ENCODE results near the gene KLRG1. TPM values are rescaled to one million over a fixed set of nuclear protein-coding genes. Genes with fewer than 3 reads are reported as not detected.

The KLRG1 gene
- 1 to 10 TPM; 3.0 to 4.8 TPM for total RNA-seq

DNA sequence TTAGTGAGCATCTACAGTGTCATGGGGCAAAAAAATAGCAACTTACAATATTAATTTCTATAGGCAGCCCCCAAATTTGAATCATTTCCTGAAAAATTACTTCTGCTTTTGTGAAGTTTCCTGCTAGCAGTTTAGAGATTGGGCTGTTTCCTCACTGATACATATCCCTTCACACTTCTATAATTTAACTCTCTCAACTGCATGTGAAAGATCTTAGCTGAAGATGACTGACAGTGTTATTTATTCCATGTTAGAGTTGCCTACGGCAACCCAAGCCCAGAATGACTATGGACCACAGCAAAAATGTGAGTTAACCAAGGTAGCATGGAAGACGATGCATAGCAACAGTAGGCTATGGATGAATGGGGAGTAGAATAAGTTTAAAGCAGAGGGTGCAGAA is at the start of gene KLRG1:
KLRG1 (plus strand) TSS at position 134 of the 400 bp plus-strand sequence; CDS start at position 224, 90 bp downstream.
- H3K9me3 Mint-ChIP-seq = no peaks in the 10 kb centered on the region
- H3K36me3 Mint-ChIP-seq (ENCODE audit: low read depth) = no peaks in the 10 kb centered on the region
- peak within 1 kb of the TSS; percentile 37 for H3K4me3 Mint-ChIP-seq
- peak; percentile 45 for ATAC-seq (replicated peaks)
- H3K27ac Mint-ChIP-seq = no peak within 1 kb of the TSS
- peaks cover 27% of the 10 kb centered on the region for H3K4me1 Mint-ChIP-seq
- H3K27me3 Mint-ChIP-seq = no peaks in the 10 kb centered on the region

DNA sequence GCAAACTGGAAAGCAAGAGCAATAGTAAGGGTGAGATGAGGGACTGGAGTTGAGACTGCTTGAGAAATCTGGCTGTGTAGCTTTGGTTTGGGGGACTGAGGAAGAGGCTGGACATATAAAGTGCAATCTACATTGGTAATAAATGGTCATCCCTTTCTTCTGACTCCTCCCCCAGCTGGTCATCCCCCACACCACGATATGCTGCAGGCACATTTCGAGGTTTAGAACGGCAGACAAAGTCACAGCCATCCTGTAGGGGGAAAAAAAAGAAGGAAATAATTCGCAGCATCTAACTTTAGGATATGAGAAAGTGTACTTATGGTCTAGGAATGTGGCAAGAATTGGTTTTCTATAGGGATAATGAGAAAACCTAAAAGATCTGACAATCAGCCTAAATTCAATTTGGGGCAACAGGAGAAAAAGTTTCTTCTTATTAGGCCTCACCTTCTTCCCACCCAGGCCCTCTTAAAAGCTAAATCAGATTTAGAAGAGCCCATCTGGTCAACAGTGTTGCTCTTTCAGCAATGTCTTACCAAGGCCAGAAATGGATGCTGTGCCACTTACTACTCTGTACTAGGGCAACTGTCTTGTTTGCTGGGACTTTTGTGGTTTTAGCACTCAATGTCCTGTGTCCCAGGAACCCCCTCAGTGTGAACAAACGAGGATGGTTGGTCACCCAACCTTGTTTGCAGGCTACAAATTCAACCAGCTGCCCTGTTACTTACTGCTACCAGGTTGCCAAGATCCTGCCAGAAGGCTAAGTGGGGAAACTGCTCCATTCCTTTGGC is 47.5 kb upstream of the KLRG1 start:
- Mint-ChIP-seq H3K27ac (peak overlapping the region; percentile 31), H3K27me3 (no peaks in the 10 kb centered on the region), H3K36me3 (ENCODE audit: low read depth) (peaks cover 86% of the 10 kb centered on the region), H3K4me3 (no peak overlapping the region), H3K9me3 (no peaks in the 10 kb centered on the region), H3K4me1 (peaks cover 10% of the 10 kb centered on the region)
- no peak for ATAC-seq (replicated peaks)

DNA sequence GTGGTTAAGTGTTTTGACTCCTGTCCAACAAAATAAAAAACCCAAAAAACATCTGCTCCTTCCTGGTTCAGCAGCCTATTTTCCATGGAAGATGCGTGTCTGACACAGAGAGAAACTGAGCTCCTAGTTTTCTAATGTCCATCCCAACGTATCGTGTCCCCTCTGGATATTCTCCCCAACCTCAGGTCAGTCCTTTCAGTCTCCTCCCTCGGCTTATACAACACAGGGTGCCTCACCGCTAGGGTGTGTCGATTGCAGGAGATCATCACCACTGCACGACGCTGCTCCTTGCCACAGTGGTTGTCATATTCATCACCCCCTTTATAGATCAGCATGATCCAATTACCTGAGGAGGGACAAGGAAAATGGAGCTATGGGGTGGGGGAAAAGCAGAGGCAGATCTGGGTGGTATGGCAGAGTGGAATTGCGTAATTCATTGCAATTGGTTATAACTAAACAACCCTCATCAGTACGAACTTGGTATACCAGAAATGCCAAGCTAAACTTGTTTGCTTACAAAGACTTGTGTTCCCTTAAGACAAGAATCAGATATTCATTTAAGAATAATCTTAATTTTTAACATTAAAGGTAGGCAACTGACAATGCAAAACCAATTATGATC is 45.7 kb upstream of the KLRG1 start:
- H3K27ac Mint-ChIP-seq = peak overlapping the region; percentile 33
- H3K4me1 Mint-ChIP-seq = peaks cover 24% of the 10 kb centered on the region
- no peak for ATAC-seq (replicated peaks)
- no peaks in the 10 kb centered on the region for H3K27me3 Mint-ChIP-seq
- no peak overlapping the region for H3K4me3 Mint-ChIP-seq
- H3K36me3 Mint-ChIP-seq (ENCODE audit: low read depth) = peaks cover 80% of the 10 kb centered on the region
- H3K9me3 Mint-ChIP-seq = no peaks in the 10 kb centered on the region

DNA sequence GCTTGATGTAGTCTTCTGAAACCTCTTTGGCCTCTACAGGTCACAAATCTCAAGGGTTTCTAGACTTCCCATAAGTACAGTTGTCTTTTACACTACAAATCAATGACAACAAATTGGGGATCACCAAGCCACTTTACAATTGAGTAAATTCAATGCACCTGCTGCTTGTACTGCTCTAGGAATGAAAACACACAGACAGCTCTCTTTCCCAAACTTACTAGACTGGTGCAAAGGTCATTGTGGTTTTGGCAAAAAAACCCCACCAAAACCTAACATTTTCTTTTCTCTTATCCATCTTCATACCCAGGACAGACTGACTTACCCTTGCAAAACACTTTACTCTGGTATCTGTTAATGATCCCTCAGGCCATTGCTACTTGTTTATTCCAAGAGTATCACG is 42.6 kb upstream of the KLRG1 start:
- Mint-ChIP-seq H3K36me3 (ENCODE audit: low read depth) (peaks cover 69% of the 10 kb centered on the region), H3K4me1 (peaks cover 30% of the 10 kb centered on the region), H3K27me3 (no peaks in the 10 kb centered on the region), H3K4me3 (peak overlapping the region; percentile 96), H3K27ac (peak overlapping the region; percentile 71), H3K9me3 (no peaks in the 10 kb centered on the region)
- ATAC-seq (replicated peaks) = no peak

DNA sequence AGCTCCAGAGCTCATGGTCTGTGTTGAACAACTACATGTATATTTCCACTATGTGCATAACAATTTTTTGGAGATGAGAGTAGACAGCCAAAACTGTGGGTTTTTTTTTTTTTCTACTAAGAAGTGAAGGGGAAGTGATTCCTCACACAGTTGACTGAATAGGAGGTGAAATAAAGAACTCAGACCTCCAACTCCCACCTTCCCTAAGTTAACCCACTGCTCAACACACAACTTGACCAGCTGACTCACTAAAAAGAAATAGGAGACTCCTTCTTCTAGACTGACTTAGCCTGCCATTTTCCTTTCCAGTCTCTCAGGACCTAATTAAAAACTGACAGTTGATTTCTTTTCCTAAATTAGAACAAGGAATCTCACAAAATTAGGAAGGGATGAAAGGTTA is 41.6 kb upstream of the KLRG1 start:
- no peak for ATAC-seq (replicated peaks)
- Mint-ChIP-seq H3K4me3 (peak overlapping the region; percentile 96), H3K27ac (peak overlapping the region; percentile 71), H3K27me3 (no peaks in the 10 kb centered on the region), H3K4me1 (peaks cover 38% of the 10 kb centered on the region), H3K9me3 (peaks cover under 1% of the 10 kb centered on the region), H3K36me3 (ENCODE audit: low read depth) (peaks cover 59% of the 10 kb centered on the region)

DNA sequence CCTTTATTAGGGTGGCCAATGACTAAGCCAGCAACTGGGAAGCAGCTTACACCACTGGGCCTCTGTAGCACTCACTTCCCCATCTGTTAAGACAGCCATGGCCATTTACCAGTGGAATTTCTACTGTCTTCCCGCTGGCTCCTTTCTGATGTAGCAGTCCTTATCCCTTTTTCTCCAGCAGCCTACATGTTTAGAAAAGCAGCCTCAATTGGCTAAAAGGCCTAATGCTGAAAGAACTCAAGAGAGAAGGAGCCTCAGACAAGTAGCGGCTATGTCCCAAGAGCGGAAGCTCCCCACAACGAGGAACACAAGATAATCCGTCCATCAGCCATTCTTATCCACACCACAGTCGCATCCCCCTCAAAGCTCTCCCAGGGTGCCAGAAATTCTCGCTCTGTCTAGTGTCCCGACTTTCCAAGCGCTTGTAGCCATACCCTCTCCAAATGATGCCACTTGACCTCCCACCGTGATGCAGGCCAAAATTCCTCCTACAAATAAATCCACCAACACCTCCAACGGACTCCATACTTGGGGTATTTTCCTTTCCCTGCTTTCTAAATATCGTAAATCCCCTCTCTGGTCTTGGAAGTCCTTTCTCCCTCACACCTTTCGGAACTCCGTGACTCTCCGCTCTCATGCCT is 40.5 kb upstream of the KLRG1 start:
- no peak for ATAC-seq (replicated peaks)
- H3K27ac Mint-ChIP-seq = peak overlapping the region; percentile 98
- H3K4me1 Mint-ChIP-seq = peaks cover 46% of the 10 kb centered on the region
- H3K9me3 Mint-ChIP-seq = peaks cover 6% of the 10 kb centered on the region
- peaks cover 48% of the 10 kb centered on the region for H3K36me3 Mint-ChIP-seq (ENCODE audit: low read depth)
- H3K4me3 Mint-ChIP-seq = peak overlapping the region; percentile 96
- no peaks in the 10 kb centered on the region for H3K27me3 Mint-ChIP-seq

DNA sequence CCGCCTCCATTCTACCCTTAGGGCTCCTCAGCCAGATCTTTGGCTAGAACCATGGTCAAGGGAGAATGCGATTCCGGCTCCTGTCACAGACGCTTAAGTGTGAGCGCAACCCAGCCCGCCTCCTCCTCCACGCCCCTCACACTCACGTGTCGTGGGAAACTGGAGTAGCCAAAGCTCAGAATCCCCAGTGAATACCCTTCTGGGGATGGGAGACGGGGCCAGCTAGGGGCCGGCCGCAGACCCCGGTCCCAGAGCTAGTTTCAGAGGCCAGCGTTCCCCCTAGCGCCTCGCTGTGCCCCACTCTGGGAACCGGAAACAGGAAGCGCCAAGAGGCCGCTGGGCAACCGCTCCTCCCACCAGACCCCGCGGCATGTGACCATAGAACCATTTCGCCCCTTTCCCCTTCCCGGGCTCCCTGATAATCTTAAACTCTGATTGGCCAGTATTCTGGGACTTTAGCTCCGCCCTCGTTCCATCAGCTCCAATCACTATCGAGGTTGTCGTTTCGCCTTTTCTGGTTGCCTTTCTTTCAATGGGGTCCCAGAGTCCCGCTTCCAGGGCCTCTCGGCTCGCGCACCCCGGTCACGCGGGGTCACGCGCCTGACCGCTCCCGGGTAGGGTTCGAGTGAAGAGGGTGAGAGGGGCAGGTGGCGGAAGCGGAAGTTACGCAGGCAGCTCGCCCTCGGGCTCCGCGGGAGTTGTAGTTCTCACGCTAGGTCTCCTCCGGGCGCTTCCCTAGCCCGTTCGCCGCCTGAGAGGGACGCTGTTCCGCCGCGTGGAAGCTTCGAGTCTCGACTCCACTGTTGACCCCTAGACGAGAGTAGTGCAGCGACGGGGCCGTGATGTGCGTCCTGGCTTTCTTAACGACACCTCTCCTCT is 39.8 kb upstream of the KLRG1 start, which contains the start of gene M6PR:
M6PR (minus strand) TSS at position 304 of the 879 bp plus-strand sequence. CDS start 3,241 bp downstream, outside the sequence.
- Mint-ChIP-seq H3K27me3 (no peaks in the 10 kb centered on the region), H3K4me1 (peaks cover 53% of the 10 kb centered on the region), H3K9me3 (peaks cover 6% of the 10 kb centered on the region), H3K36me3 (ENCODE audit: low read depth) (peaks cover 40% of the 10 kb centered on the region), H3K27ac (peak within 1 kb of the TSS; percentile 98), H3K4me3 (peak within 1 kb of the TSS; percentile 96)
- ATAC-seq (replicated peaks) = peak; percentile 84

DNA sequence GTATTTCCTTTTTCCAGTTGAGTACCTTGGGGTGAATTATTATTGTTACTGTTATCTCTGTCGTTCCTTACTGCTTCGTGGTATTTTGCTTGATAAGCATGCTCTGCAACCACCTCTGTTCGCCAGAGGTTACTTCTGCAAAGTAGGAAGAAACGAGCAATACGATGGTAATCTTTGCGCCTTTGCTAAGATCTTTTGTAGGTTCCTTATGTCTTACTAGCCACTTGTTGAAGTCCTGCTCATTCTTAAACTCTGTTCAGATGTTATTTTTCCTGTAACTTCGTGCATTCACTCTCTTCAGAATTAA is 39.2 kb upstream of the KLRG1 start:
- Mint-ChIP-seq H3K4me3 (peak overlapping the region; percentile 96), H3K27ac (peak overlapping the region; percentile 98), H3K27me3 (no peaks in the 10 kb centered on the region), H3K36me3 (ENCODE audit: low read depth) (peaks cover 34% of the 10 kb centered on the region), H3K4me1 (peaks cover 53% of the 10 kb centered on the region), H3K9me3 (peaks cover 6% of the 10 kb centered on the region)
- ATAC-seq (replicated peaks) = peak; percentile 16

DNA sequence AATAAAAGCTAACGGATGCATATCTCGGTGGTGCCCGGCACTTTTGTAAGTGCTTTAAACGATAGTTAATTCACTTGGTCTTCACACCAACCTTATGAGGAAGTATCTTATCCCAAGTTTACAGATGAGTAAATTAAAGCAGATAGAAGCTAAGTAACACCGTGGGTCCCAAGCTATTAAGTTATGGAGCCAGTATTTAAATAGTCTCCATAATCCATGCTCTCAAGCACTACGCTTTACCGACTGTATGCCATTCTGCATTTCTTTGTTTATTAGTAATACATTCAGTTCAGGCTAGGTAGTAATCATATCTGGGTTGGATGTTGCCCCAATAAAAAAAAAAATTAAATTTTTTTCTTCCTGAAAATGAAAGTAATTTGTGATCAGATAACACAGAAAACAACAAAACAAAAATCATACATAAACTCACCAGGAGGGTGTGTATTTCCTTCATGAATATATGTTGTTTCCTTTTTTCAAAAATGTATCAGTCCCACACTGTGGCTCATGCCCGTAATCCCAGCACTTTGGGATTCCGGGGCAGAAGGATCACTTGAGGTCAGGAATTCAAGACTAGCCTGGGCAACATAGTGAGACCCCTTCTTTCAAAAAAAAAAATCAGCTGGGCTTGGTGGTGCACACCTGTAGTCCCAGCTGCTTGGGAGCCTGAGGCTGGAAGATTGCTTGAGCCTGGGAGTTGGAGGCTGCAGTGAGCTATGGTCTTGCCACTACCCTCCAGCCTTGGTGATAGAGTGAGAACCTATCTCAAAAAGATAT is 38.5 kb upstream of the KLRG1 start:
- H3K9me3 Mint-ChIP-seq = peaks cover 6% of the 10 kb centered on the region
- peaks cover 52% of the 10 kb centered on the region for H3K4me1 Mint-ChIP-seq
- peak overlapping the region; percentile 96 for H3K4me3 Mint-ChIP-seq
- no peak for ATAC-seq (replicated peaks)
- no peaks in the 10 kb centered on the region for H3K27me3 Mint-ChIP-seq
- H3K27ac Mint-ChIP-seq = peak overlapping the region; percentile 98
- H3K36me3 Mint-ChIP-seq (ENCODE audit: low read depth) = peaks cover 27% of the 10 kb centered on the region

DNA sequence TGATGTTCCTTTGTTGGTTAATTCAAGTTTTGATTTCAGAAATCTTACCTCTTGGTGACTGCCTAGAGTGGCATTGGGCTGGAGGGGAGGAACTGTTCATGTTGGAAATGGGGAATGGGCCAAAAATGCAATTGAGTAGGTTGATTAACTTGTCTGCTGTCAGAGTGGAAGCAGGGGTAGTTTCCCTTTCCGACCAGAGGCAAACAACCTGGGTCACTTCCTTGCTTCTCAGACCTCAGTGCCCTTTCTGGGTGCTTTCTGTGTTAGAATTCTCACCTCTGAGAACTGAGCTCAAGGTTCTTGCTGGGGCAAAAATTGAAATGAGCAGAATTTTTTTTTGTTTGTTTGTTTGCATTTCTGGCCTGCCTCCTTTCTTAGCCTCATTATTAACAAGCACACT is 37.6 kb upstream of the KLRG1 start:
- Mint-ChIP-seq H3K27ac (peak overlapping the region; percentile 48), H3K36me3 (ENCODE audit: low read depth) (peaks cover 19% of the 10 kb centered on the region), H3K27me3 (no peaks in the 10 kb centered on the region), H3K4me1 (peaks cover 45% of the 10 kb centered on the region), H3K4me3 (peak overlapping the region; percentile 96), H3K9me3 (peaks cover 6% of the 10 kb centered on the region)
- no peak for ATAC-seq (replicated peaks)

DNA sequence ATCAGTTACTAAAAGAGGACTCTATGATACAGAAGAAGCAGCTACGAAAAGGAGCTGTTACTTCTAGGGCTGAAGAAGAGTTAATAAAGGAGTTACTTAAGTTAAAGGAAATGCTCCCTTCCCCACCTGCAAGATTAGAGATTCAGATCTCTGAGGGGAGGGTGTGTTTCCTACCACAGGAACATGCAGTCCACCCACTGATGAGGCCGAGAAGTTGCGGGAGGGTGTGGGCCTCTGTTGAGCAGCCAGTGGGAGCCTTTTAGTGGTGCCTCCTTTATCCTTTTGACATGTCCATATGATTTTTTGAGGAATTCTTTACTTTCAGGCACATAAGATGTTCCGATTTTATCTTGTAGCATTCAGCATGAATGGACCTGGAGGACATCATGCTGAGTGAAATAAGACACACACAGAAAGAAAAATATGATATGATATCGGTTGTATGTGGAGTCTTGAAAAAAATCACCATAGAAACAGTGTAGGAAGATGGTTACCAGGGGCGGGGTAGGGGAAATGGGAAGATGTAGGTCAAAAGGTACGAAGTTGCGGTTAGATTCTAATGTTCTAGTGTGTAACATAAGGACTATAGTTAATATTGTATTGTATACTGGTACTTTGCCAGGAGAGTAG is 35.5 kb upstream of the KLRG1 start:
- peak; percentile 1 for ATAC-seq (replicated peaks)
- Mint-ChIP-seq H3K27ac (peak overlapping the region; percentile 71), H3K9me3 (peaks cover 6% of the 10 kb centered on the region), H3K4me3 (peak overlapping the region; percentile 96), H3K4me1 (peaks cover 32% of the 10 kb centered on the region), H3K27me3 (no peaks in the 10 kb centered on the region), H3K36me3 (ENCODE audit: low read depth) (peaks cover 6% of the 10 kb centered on the region)

DNA sequence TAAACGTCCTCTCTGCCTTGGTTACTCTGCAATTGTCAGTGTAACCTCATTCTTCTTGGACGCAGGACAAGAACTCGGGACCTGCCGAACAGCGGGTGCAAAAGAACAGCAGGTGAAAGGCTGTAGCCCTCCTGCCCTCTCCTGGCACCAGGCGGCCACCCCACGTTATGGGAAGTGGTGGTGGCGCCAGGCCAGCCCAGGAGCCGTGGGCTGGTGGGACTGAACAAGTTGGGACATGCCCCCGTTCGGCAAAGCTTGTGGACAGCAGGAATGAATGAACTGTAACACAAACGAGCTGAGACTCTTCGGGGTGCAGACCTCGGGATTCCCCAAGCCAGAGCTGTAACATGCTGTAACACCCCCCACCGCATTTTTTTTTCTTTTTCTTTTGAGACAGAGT is 33.3 kb upstream of the KLRG1 start:
- Mint-ChIP-seq H3K27ac (no peak overlapping the region), H3K4me3 (no peak overlapping the region), H3K36me3 (ENCODE audit: low read depth) (no peaks in the 10 kb centered on the region), H3K4me1 (peaks cover 44% of the 10 kb centered on the region), H3K9me3 (peaks cover 6% of the 10 kb centered on the region), H3K27me3 (no peaks in the 10 kb centered on the region)
- no peak for ATAC-seq (replicated peaks)

DNA sequence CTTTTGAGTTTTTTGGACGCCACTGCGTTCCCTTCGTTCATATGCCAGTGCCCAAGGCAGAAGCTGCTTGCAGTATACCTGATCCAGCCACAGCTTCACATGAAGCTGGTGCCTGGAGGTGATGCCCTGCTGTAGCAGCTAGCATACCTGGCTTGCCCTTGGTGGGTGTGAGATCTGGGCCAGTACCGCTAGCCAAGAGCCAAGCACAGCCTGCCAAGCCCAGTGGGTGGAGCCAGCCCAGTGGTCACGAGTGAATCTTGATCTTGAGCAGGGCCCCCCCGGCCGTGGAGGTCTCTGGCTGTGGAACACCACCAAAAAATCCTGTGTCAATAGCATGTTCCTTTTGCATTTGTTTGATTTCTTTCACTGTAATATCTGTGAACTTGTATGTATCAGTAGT is 32.6 kb upstream of the KLRG1 start:
- peaks cover 6% of the 10 kb centered on the region for H3K9me3 Mint-ChIP-seq
- H3K4me1 Mint-ChIP-seq = peaks cover 43% of the 10 kb centered on the region
- no peak for ATAC-seq (replicated peaks)
- no peak overlapping the region for H3K4me3 Mint-ChIP-seq
- no peak overlapping the region for H3K27ac Mint-ChIP-seq
- no peaks in the 10 kb centered on the region for H3K36me3 Mint-ChIP-seq (ENCODE audit: low read depth)
- no peaks in the 10 kb centered on the region for H3K27me3 Mint-ChIP-seq
